Measurements from ENCODE around the gene ULK2.

Gene ULK2

DNA sequence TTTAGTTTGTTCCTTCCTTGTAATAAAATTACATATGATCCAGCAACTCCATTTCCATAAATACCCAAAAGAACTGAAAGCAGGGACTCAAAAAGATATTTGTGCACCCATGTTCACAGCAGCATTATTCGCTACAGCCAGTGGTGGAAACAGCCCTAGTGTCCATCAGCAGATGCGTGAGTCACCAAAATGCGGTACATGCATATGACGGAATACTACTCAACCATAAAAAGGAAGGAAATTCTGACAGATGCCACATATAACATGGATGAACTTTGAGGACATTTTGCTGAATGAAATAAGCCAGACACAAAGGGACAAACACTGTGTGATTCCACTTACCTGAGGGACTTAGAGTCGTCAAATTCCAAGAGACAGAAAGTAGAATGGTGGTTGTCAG lies 142.2 kb downstream of the ULK2 start:
- TF ChIP-seq, protein P1, sequence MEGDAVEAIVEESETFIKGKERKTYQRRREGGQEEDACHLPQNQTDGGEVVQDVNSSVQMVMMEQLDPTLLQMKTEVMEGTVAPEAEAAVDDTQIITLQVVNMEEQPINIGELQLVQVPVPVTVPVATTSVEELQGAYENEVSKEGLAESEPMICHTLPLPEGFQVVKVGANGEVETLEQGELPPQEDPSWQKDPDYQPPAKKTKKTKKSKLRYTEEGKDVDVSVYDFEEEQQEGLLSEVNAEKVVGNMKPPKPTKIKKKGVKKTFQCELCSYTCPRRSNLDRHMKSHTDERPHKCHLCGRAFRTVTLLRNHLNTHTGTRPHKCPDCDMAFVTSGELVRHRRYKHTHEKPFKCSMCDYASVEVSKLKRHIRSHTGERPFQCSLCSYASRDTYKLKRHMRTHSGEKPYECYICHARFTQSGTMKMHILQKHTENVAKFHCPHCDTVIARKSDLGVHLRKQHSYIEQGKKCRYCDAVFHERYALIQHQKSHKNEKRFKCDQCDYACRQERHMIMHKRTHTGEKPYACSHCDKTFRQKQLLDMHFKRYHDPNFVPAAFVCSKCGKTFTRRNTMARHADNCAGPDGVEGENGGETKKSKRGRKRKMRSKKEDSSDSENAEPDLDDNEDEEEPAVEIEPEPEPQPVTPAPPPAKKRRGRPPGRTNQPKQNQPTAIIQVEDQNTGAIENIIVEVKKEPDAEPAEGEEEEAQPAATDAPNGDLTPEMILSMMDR (IDR thresholded peaks at IDR 0.05; ENCODE audit: insufficient read depth, missing control alignments): no peak
- DNase-seq (ENCODE audit: insufficient read length, low spot score) (no peak), FAIRE-seq (no peak)

DNA sequence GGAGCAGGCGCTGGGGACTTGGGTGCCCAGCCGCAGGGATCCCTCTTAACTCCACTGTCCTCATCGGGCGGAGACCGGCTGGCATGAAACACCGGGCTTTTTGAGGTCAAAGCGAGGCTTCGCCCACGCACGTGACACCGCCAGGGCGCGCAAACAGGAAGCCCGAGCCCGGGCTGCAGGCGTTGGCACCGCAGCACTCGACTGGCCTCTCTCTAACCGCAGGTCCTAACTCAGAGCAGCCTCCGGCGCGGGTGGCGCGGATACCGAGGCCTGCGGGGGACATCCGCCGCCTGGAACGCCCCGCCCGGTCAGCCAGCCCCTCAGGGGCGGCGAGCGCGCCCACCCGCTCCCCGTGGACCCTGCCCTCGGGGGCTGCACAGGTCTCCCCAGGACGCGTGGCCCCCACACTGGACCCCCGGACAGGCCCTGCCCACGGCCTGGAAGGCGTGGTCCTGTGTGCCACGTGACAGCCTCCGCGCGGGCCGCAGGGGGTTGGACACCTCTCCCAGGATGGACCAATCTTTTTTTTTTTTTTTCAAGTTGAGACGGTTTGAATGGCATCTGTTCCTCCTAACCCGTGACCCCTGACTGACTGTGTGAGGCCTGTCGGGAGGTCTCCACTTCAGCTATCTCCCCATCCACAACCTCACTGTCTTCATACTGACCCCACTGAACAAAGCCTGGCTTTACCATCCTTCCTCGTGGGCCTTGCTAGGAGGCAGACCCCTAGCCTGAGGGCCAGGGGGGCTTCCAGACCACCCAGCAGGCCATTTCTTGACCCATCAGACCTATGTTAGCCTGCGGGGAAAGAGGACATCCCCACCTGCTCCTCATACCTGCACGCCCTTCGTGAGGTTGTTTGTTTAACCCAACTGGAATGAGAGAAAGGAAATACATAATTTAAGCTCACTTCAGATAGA lies 143.0 kb downstream of the ULK2 start:
- FAIRE-seq (no peak), DNase-seq (ENCODE audit: insufficient read length, low spot score) (no peak)
- TF ChIP-seq, protein P1 (IDR thresholded peaks at IDR 0.05; ENCODE audit: insufficient read depth, missing control alignments): no peak

DNA sequence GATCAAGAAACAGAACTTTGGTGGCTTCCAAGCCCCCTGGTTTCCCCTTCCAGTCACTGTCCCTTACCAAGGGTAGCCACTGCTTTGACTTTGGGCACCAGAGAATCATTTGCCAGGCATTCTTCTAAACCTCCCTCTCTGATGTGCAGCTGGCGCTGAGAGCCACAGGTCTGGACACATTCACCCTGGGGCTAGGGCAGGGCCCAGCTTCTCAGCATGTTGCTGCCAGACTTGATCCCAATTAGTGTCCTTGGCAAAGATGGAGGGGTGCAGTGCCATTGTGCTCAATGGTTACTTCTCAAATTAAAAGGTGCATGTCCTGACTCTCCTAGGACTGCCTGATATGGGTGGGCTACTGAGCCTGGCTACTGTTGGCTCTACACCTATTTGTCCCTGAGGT lies 143.8 kb downstream of the ULK2 start:
- DNase-seq (ENCODE audit: insufficient read length, low spot score) (no peak), FAIRE-seq (no peak)
- TF ChIP-seq, protein P1 (IDR thresholded peaks at IDR 0.05; ENCODE audit: insufficient read depth, missing control alignments): no peak
